ENCODE measurements around the gene FAM234B.

DNA sequence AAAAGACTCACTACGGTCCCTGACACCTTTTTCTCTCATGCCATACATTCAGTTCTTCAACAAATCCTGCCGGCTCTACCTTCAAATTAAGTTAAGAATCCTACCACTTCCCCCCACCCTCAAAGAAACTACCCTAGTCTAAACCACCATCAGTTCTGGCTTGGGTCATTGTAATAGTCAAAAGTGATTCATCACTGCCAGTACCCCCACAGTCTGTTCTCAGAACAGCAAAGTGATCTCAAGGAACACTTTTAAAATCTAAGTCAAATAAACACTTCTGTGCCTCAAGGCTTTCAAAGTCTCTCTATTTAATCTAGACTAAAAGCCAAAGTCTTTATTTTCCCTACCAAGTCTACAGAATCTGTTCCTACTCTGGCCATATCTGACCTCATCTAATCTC is 12.0 kb upstream of the FAM234B start:
- TF ChIP-seq CTCF (IDR thresholded peaks at IDR 0.05) (no peak), POLR2A (IDR thresholded peaks at IDR 0.05; ENCODE audit: low read depth) (no peak), POLR2AphosphoS5 (IDR thresholded peaks at IDR 0.05) (no peak)

All from esophagus muscularis mucosa (tissue), 3 donors.